Activated T-helper 2 cell treated with anti-CD3 and anti-CD28 coated beads, Interferon-gamma antibody, Interleukin-2, Interleukin-4, amounts not matched to agents 10 μg/mL and 5 μg/mL and 100 μg/mL, durations not matched to agents 14 hours and 24 hours and 36 hours (primary cell): ENCODE measurements around the gene SORT1. TPM values are rescaled to one million over a fixed set of nuclear protein-coding genes. Genes with fewer than 3 reads are reported as not detected.
A peak's percentile ranks its signal among the peaks of the same experiment; 100 is the strongest.
"Not testable (repeated sequence)": the region's sequence is repeated elsewhere in the genome, so short reads cannot be mapped to it uniquely, and the experiment has no call there.

ENCODE experiments used
- DNase-seq: peaks from one replicate; pipeline ENCODE4 v3.0.0; 2021; ENCODE audit warnings: low spot score
- H3K27ac Mint-ChIP-seq: one replicate; pipeline ENCODE4 v1.8.0; 2021; ENCODE audit warnings: mixed read lengths
- H3K27me3 Mint-ChIP-seq: one replicate; pipeline ENCODE4 v1.8.0; 2021; ENCODE audit warnings: low read depth, mixed read lengths
- H3K36me3 Mint-ChIP-seq: one replicate; pipeline ENCODE4 v1.8.0; 2021; ENCODE audit warnings: low read depth, mixed read lengths
- H3K4me1 Mint-ChIP-seq: one replicate; pipeline ENCODE4 v1.8.0; 2021; ENCODE audit warnings: low read depth, mixed read lengths
- H3K4me3 Mint-ChIP-seq: one replicate; pipeline ENCODE4 v1.8.0; 2021; ENCODE audit warnings: low read depth, mild to moderate bottlenecking, moderate library complexity, mixed read lengths
- H3K9me3 Mint-ChIP-seq: one replicate; pipeline ENCODE4 v1.8.0; 2021; ENCODE audit warnings: mixed read lengths
- intact Hi-C: fragments of 100-400 bp; cut with micrococcal nuclease; formaldehyde crosslinking; loops from one replicate; pipeline ENCODE4 v1.15.1; 2023
- total RNA-seq: library from RNA; stranded (reverse); gene quantifications from 2 replicates; pipeline ENCODE4 v1.2.3, GENCODE V29; 2022

The SORT1 gene
- total RNA-seq, 1 donor from 2014 or later: 1.9 TPM

DNA sequence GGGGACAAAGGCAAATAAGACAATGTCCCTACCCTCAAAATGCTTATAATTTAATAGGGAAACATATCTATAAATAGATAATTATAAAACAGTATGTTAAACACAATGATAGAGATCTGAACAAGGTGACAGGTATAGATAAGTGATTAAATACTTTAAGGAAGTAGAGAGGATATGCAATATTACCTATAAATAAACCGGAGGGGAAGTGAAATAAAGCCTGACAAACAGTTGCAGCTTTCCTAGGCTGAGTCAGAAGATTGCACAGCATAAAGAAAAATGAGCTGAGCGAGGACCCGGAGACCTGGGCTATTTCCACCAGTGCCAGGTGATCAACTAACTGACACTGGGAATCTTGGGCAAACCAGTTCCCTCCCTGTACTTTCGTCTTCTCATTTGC lies 103.2 kb downstream of the SORT1 start:
- H3K36me3 Mint-ChIP-seq: no peaks in the 10 kb centered on the region

GRCh38 chr1:109293026-109293425 lies 104.7 kb downstream of the SORT1 start:
- intact Hi-C loops: no loop called here
- Mint-ChIP-seq H3K36me3 (no peaks in the 10 kb centered on the region), H3K4me1 (no peaks in the 10 kb centered on the region), H3K27me3 (peaks cover 27% of the 10 kb centered on the region), H3K4me3 (no peak overlapping the region), H3K9me3 (no peaks in the 10 kb centered on the region), H3K27ac (no peak overlapping the region)
- DNase-seq: no peak

More for the DNA sequence above, 103.2 kb downstream of the SORT1 start:
- Mint-ChIP-seq H3K27me3 (peaks cover 24% of the 10 kb centered on the region), H3K27ac (no peak overlapping the region), H3K9me3 (no peaks in the 10 kb centered on the region), H3K4me1 (peaks cover 4% of the 10 kb centered on the region), H3K4me3 (no peak overlapping the region)
- intact Hi-C loops: no loop called here
- DNase-seq: no peak

- Mint-ChIP-seq H3K9me3 (no peaks in the 10 kb centered on the region), H3K27me3 (peaks cover 27% of the 10 kb centered on the region), H3K36me3 (no peaks in the 10 kb centered on the region), H3K4me1 (no peaks in the 10 kb centered on the region), H3K4me3 (no peak overlapping the region), H3K27ac (no peak overlapping the region)
- intact Hi-C loops: no loop called here
- no peak for DNase-seq
These were observed 105.4 kb downstream of the SORT1 start for GRCh38 chr1:109292364-109292763.

GRCh38 chr1:109290998-109291397 lies 106.7 kb downstream of the SORT1 start:
- intact Hi-C loops: no loop called here
- Mint-ChIP-seq H3K4me1 (no peaks in the 10 kb centered on the region), H3K4me3 (no peak overlapping the region), H3K27me3 (peaks cover 30% of the 10 kb centered on the region), H3K27ac (no peak overlapping the region), H3K9me3 (no peaks in the 10 kb centered on the region), H3K36me3 (no peaks in the 10 kb centered on the region)
- no peak for DNase-seq

- H3K9me3 Mint-ChIP-seq: no peaks in the 10 kb centered on the region
- no peaks in the 10 kb centered on the region for H3K36me3 Mint-ChIP-seq
- no peak overlapping the region for H3K27ac Mint-ChIP-seq
- intact Hi-C loops: no loop called here
- no peaks in the 10 kb centered on the region for H3K4me1 Mint-ChIP-seq
- DNase-seq: no peak
- no peak overlapping the region for H3K4me3 Mint-ChIP-seq
- H3K27me3 Mint-ChIP-seq: peaks cover 26% of the 10 kb centered on the region
These were observed 107.6 kb downstream of the SORT1 start for GRCh38 chr1:109290137-109290536.

DNA sequence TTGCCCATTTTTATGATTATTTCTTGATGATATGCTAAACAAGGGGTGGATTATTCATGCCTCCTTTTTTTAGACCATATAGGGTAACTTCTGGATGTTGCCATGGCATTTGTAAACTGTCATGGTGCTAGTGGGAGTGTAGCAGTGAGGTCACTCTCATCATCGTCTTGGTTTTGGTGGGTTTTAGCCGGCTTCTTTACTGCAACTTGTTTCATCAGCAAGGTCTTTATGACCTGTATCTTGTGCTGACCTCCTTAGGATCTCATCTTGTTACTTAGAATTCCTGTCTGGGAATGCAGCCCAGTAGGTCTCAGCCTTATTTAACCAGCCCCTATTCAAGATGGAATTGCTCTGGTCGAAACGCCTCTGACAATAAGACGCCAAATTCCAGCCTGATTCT lies 111.0 kb downstream of the SORT1 start:
- peaks cover 12% of the 10 kb centered on the region for H3K27me3 Mint-ChIP-seq
- DNase-seq, H3K4me3 Mint-ChIP-seq, H3K36me3 Mint-ChIP-seq, H3K27ac Mint-ChIP-seq, H3K9me3 Mint-ChIP-seq, intact Hi-C loops: not testable (repeated sequence)
- peaks cover 15% of the 10 kb centered on the region for H3K4me1 Mint-ChIP-seq

GRCh38 chr1:109283748-109284600 lies 113.7 kb downstream of the SORT1 start:
- intact Hi-C loops: no loop called here
- Mint-ChIP-seq H3K4me1 (peaks cover 21% of the 10 kb centered on the region), H3K9me3 (no peaks in the 10 kb centered on the region), H3K36me3 (peaks cover 13% of the 10 kb centered on the region), H3K4me3 (peak overlapping the region; percentile 93), H3K27ac (peak overlapping the region; percentile 79), H3K27me3 (peaks cover 9% of the 10 kb centered on the region)
- peak; percentile 42 for DNase-seq

- intact Hi-C loops: no loop called here
- Mint-ChIP-seq H3K9me3 (no peaks in the 10 kb centered on the region), H3K4me3 (peak within 1 kb of the TSS; percentile 93), H3K4me1 (peaks cover 21% of the 10 kb centered on the region), H3K27ac (peak within 1 kb of the TSS; percentile 79), H3K36me3 (peaks cover 13% of the 10 kb centered on the region), H3K27me3 (peaks cover 3% of the 10 kb centered on the region)
- DNase-seq: peak; percentile 87
These were observed 114.6 kb downstream of the SORT1 start, which contains the start of gene PSRC1 for GRCh38 chr1:109282952-109283747. Gene PSRC1 (minus strand): TSS chr1:109283145.

DNA sequence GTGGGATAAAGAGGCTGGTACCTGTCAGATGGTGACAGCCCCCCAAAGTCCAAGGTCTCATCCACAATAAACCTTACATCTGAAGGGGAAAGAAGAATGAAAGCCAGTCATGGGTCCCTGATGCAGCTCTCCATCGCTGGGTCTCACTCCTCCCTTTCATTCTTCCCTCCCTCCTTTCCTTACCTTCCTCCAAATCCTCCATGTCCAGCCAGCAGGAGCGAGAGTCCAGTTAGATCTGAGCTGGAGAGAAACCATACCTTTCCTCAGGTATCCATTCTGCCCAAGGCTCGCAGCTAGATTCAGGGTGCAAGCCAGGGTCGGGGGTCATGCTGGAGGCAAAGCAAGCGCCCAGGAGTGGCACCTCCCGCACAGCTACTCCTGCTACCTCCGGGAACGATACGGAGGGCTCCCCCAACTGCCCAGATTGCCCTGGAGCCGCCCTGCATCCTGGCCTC lies 115.2 kb downstream of the SORT1 start:
- Mint-ChIP-seq H3K36me3 (peaks cover 13% of the 10 kb centered on the region), H3K4me1 (peaks cover 22% of the 10 kb centered on the region), H3K27ac (peak overlapping the region; percentile 79), H3K4me3 (peak overlapping the region; percentile 93), H3K27me3 (peaks cover 3% of the 10 kb centered on the region), H3K9me3 (no peaks in the 10 kb centered on the region)
- intact Hi-C loops: no loop called here
- DNase-seq: no peak

DNA sequence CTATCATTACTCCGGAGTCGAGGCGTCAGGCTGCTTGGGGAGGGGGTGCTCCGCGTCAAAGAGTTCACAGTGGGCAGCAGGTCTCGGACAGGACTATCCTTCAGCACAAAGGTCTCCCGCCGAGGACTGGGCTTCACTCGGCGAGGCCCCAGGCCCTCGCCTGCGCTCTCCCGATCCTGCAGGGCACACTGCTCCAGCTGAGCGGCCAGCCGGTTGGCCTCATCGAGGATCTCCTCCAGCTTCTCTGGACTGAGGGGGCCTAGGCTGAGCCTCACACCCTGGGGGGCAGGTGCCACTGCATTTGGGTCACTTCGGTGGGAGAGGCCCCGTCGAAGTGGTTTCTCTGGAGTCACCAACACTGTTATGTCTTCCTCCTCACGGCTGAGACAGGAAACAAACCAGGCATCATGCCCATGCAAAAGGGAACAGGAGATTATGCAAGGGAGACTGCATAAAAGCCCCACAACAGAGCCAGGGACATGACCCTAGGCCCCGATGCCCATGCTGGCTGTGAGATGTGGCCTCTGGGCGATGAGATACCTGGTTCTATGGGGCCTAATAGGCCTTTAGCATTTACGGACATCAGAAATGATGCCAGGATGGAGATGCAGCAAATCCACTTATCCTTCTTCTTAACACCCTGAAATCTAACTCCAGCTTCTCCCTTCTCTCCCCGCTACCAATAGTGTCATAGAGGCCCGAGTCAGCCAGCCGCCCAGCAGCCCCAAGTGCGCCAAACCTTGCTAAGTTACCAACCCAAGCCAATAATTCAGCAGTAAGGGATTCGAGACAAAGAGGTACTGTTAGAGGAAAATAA lies 115.8 kb downstream of the SORT1 start:
- Mint-ChIP-seq H3K27me3 (peaks cover 2% of the 10 kb centered on the region), H3K9me3 (no peaks in the 10 kb centered on the region), H3K4me1 (peaks cover 27% of the 10 kb centered on the region), H3K27ac (no peak overlapping the region), H3K4me3 (peak overlapping the region; percentile 93), H3K36me3 (peaks cover 13% of the 10 kb centered on the region)
- intact Hi-C loops: no loop called here
- DNase-seq: no peak

DNA sequence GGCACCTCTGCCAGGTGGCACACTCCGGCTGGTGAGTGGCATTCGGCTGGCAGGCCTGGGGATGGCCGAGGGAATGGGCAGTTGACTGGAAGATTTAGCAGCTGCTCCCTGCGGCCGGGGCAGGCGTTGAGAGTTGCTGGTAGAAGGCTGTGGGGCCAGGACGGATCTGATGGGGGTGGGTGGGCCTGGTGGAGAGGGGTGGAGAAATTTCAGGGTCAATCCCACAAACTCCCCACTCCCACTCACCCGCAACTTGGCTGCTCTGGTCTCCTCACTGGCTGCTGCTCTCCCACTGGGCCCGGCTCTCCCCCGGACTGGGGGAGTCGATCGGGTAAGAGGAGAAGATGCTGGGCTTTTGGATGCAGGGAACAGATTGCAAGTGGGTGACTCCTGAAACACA lies 116.9 kb downstream of the SORT1 start:
- H3K36me3 Mint-ChIP-seq: peaks cover 13% of the 10 kb centered on the region
- intact Hi-C loops: no loop called here
- H3K4me3 Mint-ChIP-seq: no peak overlapping the region
- no peaks in the 10 kb centered on the region for H3K27me3 Mint-ChIP-seq
- no peaks in the 10 kb centered on the region for H3K9me3 Mint-ChIP-seq
- no peak overlapping the region for H3K27ac Mint-ChIP-seq
- DNase-seq: no peak
- H3K4me1 Mint-ChIP-seq: peaks cover 27% of the 10 kb centered on the region

DNA sequence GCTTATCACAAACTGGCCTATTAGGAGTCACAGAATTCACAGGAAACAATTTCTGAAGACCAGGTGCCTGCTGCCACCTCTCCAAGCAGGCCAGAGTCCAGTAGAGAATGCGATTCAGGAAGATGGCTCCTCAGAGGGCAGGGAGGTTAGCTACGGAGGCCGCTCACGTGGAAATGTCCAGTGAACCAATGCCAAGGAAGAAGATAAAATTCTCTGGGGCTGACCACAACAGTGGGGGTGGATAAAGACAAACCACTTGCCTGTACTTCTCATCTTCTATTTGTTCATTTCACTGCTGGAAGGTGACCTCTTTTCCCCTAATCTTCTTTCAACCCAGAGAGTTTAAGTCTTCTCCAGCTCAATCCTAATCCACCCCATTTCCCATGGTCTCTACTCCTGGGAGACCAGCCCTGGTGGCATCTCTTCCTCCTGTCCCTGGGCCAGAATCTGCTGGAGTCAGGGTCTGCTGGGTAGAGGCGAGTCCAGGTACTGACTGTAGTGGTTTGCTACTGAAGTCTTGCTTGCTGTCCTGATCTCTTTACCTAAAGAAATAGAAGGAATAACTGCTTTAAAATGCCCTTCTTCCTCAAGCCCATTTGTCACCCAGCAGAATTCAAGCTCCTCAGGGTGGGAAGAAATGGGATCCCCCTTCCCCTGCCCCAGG lies 118.0 kb downstream of the SORT1 start:
- Mint-ChIP-seq H3K36me3 (peaks cover 13% of the 10 kb centered on the region), H3K4me3 (no peak overlapping the region), H3K27ac (no peak overlapping the region), H3K4me1 (peaks cover 27% of the 10 kb centered on the region), H3K9me3 (no peaks in the 10 kb centered on the region), H3K27me3 (no peaks in the 10 kb centered on the region)
- intact Hi-C loops: no loop called here
- no peak for DNase-seq
